GM21526 (cell line): Measurements from ENCODE around the gene BOLA2B.

Experiments used
- ATAC-seq: cut with Tn5 transposase; IDR thresholded peaks from one replicate; pipeline ENCODE4 v1.9.1; 2021; ENCODE audit warnings: moderate library complexity; ENCODE audit not compliant: unreplicated experiment, low FRiP score

Gene BOLA2B

GRCh38 chr16:30145657-30146056 lies 47.8 kb downstream of the BOLA2B start:
- ATAC-seq: no peak

- ATAC-seq: no peak
These were observed 48.5 kb downstream of the BOLA2B start for GRCh38 chr16:30144917-30145316.

- no peak for ATAC-seq
These were observed 49.4 kb downstream of the BOLA2B start for GRCh38 chr16:30144017-30144416.

GRCh38 chr16:30143347-30143702 lies 50.1 kb downstream of the BOLA2B start:
- no peak for ATAC-seq
